ENCODE results near the gene CCDC182. TPM values are rescaled to one million over a fixed set of nuclear protein-coding genes. Genes with fewer than 3 reads are reported as not detected.

Gene CCDC182
- total and polyA plus RNA-seq, 2 experiments from 2014 or later, result not detected

DNA sequence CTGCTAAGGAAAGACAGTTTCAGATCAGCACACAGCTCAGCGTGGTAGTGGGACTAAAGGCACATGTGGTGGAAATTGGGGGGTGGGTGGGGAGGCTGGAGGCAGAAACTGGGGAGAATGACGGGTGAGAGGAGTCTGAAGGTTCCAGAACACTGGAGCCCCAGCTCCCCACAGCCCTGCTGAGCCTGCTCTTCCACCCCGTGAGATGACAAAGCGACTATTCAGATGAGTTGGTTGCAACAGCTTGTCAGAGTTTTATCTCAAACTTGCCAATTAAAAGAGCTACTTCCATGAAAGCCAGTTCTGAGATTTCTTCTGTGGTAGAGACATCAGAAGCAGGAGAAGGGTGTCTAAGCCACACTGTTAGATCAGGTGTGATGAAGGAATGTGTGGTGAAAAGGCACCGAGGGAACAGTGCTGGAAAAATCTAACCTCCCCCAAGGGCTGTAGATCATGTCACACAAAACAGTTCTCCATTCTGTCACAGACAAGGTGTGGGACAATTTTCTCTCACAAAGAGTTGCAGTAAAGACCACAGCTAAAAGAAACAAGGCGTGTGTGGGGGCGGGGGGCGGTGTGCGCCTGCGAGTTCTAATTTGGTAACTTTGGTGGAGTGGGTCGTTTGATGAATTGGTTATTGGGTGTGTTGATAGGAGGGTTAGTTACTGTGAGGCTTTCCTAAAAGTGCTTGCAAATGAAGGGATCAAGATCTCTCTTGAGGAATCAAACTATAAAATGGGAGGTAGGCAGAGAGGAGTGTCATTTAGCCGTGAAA is 39.0 kb downstream of the CCDC182 start:
- no peaks in the 10 kb centered on the region for H3F3A ChIP-seq (replicated peaks; ENCODE audit: low read depth)

More for the DNA sequence above, 39.0 kb downstream of the CCDC182 start:
- H3K4me3 ChIP-seq, result no peak overlapping the region
- no peak for DNase-seq (ENCODE audit: low spot score)
- H3K27me3 Mint-ChIP-seq (ENCODE audit: insufficient read depth, low read depth, poor library complexity), result peaks cover 3% of the 10 kb centered on the region
- no peaks in the 10 kb centered on the region for H3K9me2 ChIP-seq (ENCODE audit: insufficient read depth)
- TF ChIP-seq, protein P1, sequence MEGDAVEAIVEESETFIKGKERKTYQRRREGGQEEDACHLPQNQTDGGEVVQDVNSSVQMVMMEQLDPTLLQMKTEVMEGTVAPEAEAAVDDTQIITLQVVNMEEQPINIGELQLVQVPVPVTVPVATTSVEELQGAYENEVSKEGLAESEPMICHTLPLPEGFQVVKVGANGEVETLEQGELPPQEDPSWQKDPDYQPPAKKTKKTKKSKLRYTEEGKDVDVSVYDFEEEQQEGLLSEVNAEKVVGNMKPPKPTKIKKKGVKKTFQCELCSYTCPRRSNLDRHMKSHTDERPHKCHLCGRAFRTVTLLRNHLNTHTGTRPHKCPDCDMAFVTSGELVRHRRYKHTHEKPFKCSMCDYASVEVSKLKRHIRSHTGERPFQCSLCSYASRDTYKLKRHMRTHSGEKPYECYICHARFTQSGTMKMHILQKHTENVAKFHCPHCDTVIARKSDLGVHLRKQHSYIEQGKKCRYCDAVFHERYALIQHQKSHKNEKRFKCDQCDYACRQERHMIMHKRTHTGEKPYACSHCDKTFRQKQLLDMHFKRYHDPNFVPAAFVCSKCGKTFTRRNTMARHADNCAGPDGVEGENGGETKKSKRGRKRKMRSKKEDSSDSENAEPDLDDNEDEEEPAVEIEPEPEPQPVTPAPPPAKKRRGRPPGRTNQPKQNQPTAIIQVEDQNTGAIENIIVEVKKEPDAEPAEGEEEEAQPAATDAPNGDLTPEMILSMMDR (conservative IDR thresholded peaks at IDR 0.05; ENCODE audit: low read depth in 2 of 2), result no peak
- TF ChIP-seq STAT1 (IDR thresholded peaks at IDR 0.05; ENCODE audit: unreplicated experiment) (no peak), ZNF331 (CRISPR knock-in tag; IDR thresholded peaks at IDR 0.05; ENCODE audit: low read depth) (no peak), EZH2phosphoT487 (IDR thresholded peaks at IDR 0.05; ENCODE audit: unreplicated experiment) (no peak), JUNB (IDR thresholded peaks at IDR 0.05; ENCODE audit: unreplicated experiment) (no peak), NANOG (IDR thresholded peaks at IDR 0.05; ENCODE audit: borderline replicate concordance) (no peak), CREB1 (CRISPR knock-in tag; IDR thresholded peaks at IDR 0.05; ENCODE audit: low read depth) (no peak), POLR2AphosphoS5 (IDR thresholded peaks at IDR 0.05; ENCODE audit: low read depth) (no peak), EZH2 (IDR thresholded peaks at IDR 0.05; ENCODE audit: low read depth, unreplicated experiment) (no peak)
- TF ChIP-seq, protein P2, sequence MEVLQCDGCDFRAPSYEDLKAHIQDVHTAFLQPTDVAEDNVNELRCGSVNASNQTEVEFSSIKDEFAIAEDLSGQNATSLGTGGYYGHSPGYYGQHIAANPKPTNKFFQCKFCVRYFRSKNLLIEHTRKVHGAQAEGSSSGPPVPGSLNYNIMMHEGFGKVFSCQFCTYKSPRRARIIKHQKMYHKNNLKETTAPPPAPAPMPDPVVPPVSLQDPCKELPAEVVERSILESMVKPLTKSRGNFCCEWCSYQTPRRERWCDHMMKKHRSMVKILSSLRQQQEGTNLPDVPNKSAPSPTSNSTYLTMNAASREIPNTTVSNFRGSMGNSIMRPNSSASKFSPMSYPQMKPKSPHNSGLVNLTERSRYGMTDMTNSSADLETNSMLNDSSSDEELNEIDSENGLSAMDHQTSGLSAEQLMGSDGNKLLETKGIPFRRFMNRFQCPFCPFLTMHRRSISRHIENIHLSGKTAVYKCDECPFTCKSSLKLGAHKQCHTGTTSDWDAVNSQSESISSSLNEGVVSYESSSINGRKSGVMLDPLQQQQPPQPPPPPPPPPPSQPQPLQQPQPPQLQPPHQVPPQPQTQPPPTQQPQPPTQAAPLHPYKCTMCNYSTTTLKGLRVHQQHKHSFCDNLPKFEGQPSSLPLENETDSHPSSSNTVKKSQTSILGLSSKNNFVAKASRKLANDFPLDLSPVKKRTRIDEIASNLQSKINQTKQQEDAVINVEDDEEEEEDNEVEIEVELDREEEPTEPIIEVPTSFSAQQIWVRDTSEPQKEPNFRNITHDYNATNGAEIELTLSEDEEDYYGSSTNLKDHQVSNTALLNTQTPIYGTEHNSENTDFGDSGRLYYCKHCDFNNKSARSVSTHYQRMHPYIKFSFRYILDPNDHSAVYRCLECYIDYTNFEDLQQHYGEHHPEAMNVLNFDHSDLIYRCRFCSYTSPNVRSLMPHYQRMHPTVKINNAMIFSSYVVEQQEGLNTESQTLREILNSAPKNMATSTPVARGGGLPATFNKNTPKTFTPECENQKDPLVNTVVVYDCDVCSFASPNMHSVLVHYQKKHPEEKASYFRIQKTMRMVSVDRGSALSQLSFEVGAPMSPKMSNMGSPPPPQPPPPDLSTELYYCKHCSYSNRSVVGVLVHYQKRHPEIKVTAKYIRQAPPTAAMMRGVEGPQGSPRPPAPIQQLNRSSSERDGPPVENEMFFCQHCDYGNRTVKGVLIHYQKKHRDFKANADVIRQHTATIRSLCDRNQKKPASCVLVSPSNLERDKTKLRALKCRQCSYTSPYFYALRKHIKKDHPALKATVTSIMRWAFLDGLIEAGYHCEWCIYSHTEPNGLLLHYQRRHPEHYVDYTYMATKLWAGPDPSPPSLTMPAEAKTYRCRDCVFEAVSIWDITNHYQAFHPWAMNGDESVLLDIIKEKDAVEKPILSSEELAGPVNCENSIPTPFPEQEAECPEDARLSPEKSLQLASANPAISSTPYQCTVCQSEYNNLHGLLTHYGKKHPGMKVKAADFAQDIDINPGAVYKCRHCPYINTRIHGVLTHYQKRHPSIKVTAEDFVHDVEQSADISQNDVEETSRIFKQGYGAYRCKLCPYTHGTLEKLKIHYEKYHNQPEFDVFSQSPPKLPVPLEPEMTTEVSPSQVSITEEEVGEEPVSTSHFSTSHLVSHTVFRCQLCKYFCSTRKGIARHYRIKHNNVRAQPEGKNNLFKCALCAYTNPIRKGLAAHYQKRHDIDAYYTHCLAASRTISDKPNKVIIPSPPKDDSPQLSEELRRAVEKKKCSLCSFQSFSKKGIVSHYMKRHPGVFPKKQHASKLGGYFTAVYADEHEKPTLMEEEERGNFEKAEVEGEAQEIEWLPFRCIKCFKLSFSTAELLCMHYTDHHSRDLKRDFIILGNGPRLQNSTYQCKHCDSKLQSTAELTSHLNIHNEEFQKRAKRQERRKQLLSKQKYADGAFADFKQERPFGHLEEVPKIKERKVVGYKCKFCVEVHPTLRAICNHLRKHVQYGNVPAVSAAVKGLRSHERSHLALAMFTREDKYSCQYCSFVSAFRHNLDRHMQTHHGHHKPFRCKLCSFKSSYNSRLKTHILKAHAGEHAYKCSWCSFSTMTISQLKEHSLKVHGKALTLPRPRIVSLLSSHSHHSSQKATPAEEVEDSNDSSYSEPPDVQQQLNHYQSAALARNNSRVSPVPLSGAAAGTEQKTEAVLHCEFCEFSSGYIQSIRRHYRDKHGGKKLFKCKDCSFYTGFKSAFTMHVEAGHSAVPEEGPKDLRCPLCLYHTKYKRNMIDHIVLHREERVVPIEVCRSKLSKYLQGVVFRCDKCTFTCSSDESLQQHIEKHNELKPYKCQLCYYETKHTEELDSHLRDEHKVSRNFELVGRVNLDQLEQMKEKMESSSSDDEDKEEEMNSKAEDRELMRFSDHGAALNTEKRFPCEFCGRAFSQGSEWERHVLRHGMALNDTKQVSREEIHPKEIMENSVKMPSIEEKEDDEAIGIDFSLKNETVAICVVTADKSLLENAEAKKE (CRISPR knock-in tag; IDR thresholded peaks at IDR 0.05), result no peak
- TF ChIP-seq, protein P3, sequence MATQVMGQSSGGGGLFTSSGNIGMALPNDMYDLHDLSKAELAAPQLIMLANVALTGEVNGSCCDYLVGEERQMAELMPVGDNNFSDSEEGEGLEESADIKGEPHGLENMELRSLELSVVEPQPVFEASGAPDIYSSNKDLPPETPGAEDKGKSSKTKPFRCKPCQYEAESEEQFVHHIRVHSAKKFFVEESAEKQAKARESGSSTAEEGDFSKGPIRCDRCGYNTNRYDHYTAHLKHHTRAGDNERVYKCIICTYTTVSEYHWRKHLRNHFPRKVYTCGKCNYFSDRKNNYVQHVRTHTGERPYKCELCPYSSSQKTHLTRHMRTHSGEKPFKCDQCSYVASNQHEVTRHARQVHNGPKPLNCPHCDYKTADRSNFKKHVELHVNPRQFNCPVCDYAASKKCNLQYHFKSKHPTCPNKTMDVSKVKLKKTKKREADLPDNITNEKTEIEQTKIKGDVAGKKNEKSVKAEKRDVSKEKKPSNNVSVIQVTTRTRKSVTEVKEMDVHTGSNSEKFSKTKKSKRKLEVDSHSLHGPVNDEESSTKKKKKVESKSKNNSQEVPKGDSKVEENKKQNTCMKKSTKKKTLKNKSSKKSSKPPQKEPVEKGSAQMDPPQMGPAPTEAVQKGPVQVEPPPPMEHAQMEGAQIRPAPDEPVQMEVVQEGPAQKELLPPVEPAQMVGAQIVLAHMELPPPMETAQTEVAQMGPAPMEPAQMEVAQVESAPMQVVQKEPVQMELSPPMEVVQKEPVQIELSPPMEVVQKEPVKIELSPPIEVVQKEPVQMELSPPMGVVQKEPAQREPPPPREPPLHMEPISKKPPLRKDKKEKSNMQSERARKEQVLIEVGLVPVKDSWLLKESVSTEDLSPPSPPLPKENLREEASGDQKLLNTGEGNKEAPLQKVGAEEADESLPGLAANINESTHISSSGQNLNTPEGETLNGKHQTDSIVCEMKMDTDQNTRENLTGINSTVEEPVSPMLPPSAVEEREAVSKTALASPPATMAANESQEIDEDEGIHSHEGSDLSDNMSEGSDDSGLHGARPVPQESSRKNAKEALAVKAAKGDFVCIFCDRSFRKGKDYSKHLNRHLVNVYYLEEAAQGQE (IDR thresholded peaks at IDR 0.05; ENCODE audit: unreplicated experiment), result no peak
- no peak overlapping the region for H3K27ac ChIP-seq (ENCODE audit: low read depth)
- H3K9me3 Mint-ChIP-seq, result no peaks in the 10 kb centered on the region
- H2AFZ ChIP-seq, result no peak overlapping the region
- no peak overlapping the region for H3K4me2 ChIP-seq
- H3K4me1 Mint-ChIP-seq, result peaks cover 22% of the 10 kb centered on the region
- H3K36me3 Mint-ChIP-seq (ENCODE audit: low read depth), result no peaks in the 10 kb centered on the region
- peaks cover 13% of the 10 kb centered on the region for H3K4me1 ChIP-seq (ENCODE audit: insufficient read depth)
- no peak overlapping the region for H3K27ac Mint-ChIP-seq
- no peak overlapping the region for H3K4me3 Mint-ChIP-seq
- H3K36me3 ChIP-seq (ENCODE audit: insufficient read depth), result no peaks in the 10 kb centered on the region
- H3K27me3 ChIP-seq (ENCODE audit: insufficient read depth), result no peaks in the 10 kb centered on the region
- no peaks in the 10 kb centered on the region for H4K20me1 ChIP-seq (replicated peaks; ENCODE audit: insufficient read depth)
- no peaks in the 10 kb centered on the region for H3K79me2 ChIP-seq (replicated peaks; ENCODE audit: insufficient read depth)
- ATAC-seq, result no peak
